Fibroblast of lung (primary cell): Measurements from ENCODE around the gene ZNF771. TPM values are rescaled to one million over a fixed set of nuclear protein-coding genes. Genes with fewer than 3 reads are reported as not detected.

Experiments
- DNase-seq, 2 donors: peaks; one replicate each; pipeline versions ENCODE4 v3.0.0 to v3.0.0-alpha.2; 2010; ENCODE audit warnings: low read depth in 2 of 2
- H2AFZ ChIP-seq: 2 replicates; pipeline ENCODE4 v1.5.1; 2012; ENCODE audit warnings: low read length, control low read depth, inconsistent platforms
- H3K27ac ChIP-seq: 2 replicates; pipeline ENCODE4 v1.5.1; 2011; ENCODE audit warnings: low read length, control low read depth; ENCODE audit not compliant: insufficient read depth
- H3K27me3 ChIP-seq: 2 replicates; pipeline ENCODE4 v1.5.1; 2011; ENCODE audit warnings: mild to moderate bottlenecking, low read length; ENCODE audit not compliant: control insufficient read depth, insufficient read depth
- H3K36me3 ChIP-seq: 2 replicates; pipeline ENCODE4 v1.5.1; 2011; ENCODE audit warnings: low read length; ENCODE audit not compliant: control insufficient read depth, insufficient read depth
- H3K4me1 ChIP-seq: 2 replicates; pipeline ENCODE4 v1.5.1; 2011; ENCODE audit warnings: low read length; ENCODE audit not compliant: control insufficient read depth, insufficient read depth; ENCODE audit errors: extremely low read depth
- H3K4me2 ChIP-seq: 2 replicates; pipeline ENCODE4 v1.5.1; 2011; ENCODE audit warnings: low read length, control low read depth; ENCODE audit not compliant: insufficient read depth; ENCODE audit errors: extremely low read depth
- H3K4me3 ChIP-seq, 4 experiments: fragments of 200-600 bp in 1 of 4; sonication (generic) in 1 of 4; replicated peaks in 1 of 4; 2 replicates each; pipeline ENCODE4 v1.5.1; 2011 to 2016; ENCODE audit warnings: low read length in 4 of 4, low read depth in 3 of 4, mild to moderate bottlenecking in 3 of 4, control low read depth in 2 of 4, inconsistent platforms in 1 of 4, mixed read lengths in 1 of 4; ENCODE audit not compliant: insufficient read depth in 1 of 4; ENCODE audit errors: control extremely low read depth in 1 of 4
- H3K79me2 ChIP-seq: 2 replicates; pipeline ENCODE4 v1.5.1; 2012; ENCODE audit warnings: mild to moderate bottlenecking, low read length, inconsistent platforms; ENCODE audit not compliant: control insufficient read depth, insufficient read depth
- H3K9ac ChIP-seq: 2 replicates; pipeline ENCODE4 v1.5.1; 2011; ENCODE audit warnings: mild to moderate bottlenecking, low read length, control low read depth; ENCODE audit not compliant: insufficient read depth
- H3K9me3 ChIP-seq: 2 replicates; pipeline ENCODE4 v1.5.1; 2012; ENCODE audit warnings: low read depth, low read length; ENCODE audit not compliant: control insufficient read depth, insufficient read depth
- H4K20me1 ChIP-seq: 2 replicates; pipeline ENCODE4 v1.5.1; 2011; ENCODE audit warnings: low read length; ENCODE audit not compliant: control insufficient read depth, insufficient read depth; ENCODE audit errors: extremely low read depth
- EZH2 ChIP-seq: IDR thresholded peaks from 2 replicates; pipeline ENCODE4 v1.5.1; 2012; ENCODE audit warnings: low read length, control low read depth, mild to moderate bottlenecking; ENCODE audit errors: missing control alignments
- polyA plus RNA-seq, 2 donors: library from polyadenylated mRNA; depleted of rRNA in 1 of 2; stranded (reverse) in 1 of 2; unstranded in 1 of 2; fragments of >200 nt; gene quantifications; 2 replicates each; pipeline ENCODE4 v1.2.1, GENCODE V29; 2011 to 2012; ENCODE audit warnings: missing spikeins in 1 of 2
- total RNA-seq: library from RNA; depleted of rRNA; stranded (reverse); fragments of >200 nt; gene quantifications from 2 replicates; pipeline ENCODE4 v1.2.1, GENCODE V29; 2014
- TF ChIP-seq, protein P1 (sequence below), 2 donors: IDR thresholded peaks in 1 of 2; conservative IDR thresholded peaks in 1 of 2; 1 replicate in 1 of 2; 2 replicates in 1 of 2; pipeline ENCODE4 v1.5.1; 2011 to 2012; ENCODE audit warnings: low read length in 2 of 2, control low read depth in 1 of 2, inconsistent platforms in 1 of 2, low read depth in 1 of 2, mild to moderate bottlenecking in 1 of 2

The ZNF771 gene
- total and polyA plus RNA-seq, 2 donors (not counting 1 experiment from before 2014, with no cell fraction given), result 3.1 to 8.4 TPM

DNA sequence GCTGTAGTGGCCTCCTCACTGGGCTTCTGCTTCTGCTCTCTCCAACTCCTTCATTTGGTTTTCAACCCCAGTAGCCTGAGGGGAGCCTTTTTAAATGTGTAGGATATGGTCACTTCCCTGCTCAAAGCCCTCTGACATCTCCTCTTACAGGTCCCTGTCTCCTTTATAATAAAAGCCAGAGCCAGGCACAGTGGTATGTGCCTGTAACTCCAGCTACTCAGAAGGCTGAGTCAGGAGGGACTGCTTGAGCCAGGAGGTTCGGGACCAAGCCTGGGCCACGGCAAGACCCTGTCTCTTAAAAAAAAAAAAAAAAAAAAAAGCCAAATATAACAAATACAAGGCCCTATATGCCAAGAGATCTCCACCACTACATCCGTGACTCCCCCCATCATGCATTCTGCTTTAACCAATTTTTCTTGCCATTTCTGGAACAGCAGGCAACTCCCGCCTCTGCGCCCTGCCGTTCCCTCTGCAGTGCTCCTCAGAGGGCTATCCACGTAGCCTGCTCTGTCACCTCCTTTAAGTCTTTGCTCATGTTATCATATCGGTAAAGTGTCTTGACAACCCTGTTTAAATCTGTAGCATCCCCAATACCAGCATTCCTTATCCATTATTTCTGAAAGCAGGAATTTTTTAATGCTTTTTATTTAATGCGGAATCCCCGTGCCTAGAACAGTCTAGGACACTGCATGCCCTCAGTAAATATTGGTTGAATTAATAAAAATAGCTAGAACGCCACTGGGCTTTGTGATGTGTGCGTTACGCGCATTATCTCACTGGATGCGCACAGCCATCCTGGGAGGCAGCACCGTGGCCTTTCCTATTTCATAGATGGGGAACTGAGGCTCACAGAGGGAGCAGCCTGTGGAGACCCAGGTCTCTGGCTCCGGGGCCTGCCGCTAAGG, 9.5 kb downstream of the ZNF771 start:
- Histone ChIP-seq H3K4me2 (peak overlapping the region; percentile 51), H3K4me3 (peak overlapping the region in 3 of 4 experiments; percentile 49 to 59 (median 57)), H2AFZ (no peak overlapping the region), H3K36me3 (peaks cover 1% of the 10 kb centered on the region), H3K79me2 (no peaks in the 10 kb centered on the region), H3K27ac (no peak overlapping the region), H3K4me1 (no peaks in the 10 kb centered on the region), H3K9me3 (no peaks in the 10 kb centered on the region), H3K27me3 (no peaks in the 10 kb centered on the region), H3K9ac (no peak overlapping the region), H4K20me1 (no peaks in the 10 kb centered on the region)
- DNase-seq, result no peak
- no peak for TF ChIP-seq EZH2
- TF ChIP-seq, protein P1, sequence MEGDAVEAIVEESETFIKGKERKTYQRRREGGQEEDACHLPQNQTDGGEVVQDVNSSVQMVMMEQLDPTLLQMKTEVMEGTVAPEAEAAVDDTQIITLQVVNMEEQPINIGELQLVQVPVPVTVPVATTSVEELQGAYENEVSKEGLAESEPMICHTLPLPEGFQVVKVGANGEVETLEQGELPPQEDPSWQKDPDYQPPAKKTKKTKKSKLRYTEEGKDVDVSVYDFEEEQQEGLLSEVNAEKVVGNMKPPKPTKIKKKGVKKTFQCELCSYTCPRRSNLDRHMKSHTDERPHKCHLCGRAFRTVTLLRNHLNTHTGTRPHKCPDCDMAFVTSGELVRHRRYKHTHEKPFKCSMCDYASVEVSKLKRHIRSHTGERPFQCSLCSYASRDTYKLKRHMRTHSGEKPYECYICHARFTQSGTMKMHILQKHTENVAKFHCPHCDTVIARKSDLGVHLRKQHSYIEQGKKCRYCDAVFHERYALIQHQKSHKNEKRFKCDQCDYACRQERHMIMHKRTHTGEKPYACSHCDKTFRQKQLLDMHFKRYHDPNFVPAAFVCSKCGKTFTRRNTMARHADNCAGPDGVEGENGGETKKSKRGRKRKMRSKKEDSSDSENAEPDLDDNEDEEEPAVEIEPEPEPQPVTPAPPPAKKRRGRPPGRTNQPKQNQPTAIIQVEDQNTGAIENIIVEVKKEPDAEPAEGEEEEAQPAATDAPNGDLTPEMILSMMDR (conservative IDR thresholded peaks at IDR 0.05 in 1 of 2, IDR thresholded peaks at IDR 0.05 in 1 of 2; ENCODE audit: low read depth in 1 of 2, low read length in 2 of 2), result no peak

DNA sequence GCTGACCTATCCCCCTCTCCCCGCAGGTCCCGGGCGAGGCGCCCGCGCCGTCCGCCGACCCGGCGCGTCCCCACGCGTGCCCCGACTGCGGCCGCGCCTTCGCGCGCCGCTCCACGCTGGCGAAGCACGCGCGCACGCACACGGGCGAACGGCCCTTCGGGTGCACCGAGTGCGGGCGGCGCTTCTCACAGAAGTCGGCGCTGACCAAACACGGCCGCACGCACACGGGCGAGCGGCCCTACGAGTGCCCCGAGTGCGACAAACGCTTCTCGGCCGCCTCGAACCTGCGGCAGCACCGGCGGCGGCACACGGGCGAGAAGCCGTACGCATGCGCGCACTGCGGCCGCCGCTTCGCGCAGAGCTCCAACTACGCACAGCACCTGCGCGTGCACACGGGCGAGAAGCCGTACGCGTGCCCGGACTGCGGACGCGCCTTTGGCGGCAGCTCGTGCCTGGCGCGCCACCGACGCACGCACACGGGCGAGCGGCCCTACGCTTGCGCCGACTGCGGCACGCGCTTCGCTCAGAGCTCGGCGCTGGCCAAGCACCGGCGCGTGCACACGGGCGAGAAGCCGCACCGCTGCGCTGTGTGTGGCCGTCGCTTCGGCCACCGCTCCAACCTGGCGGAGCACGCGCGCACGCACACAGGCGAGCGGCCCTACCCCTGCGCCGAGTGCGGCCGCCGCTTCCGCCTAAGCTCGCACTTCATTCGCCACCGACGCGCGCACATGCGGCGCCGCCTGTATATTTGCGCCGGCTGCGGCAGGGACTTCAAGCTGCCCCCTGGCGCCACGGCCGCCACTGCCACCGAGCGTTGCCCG, 10.3 kb downstream of the ZNF771 start:
- peak; percentile 92 to 93 for DNase-seq
- no peak overlapping the region for H3K27ac ChIP-seq
- TF ChIP-seq, protein P1 (conservative IDR thresholded peaks at IDR 0.05 in 1 of 2, IDR thresholded peaks at IDR 0.05 in 1 of 2; ENCODE audit: low read depth in 1 of 2, low read length in 2 of 2), result no peak
- no peak for TF ChIP-seq EZH2
- no peaks in the 10 kb centered on the region for H3K4me1 ChIP-seq
- no peaks in the 10 kb centered on the region for H3K9me3 ChIP-seq
- peak overlapping the region; percentile 51 for H3K4me2 ChIP-seq
- no peaks in the 10 kb centered on the region for H4K20me1 ChIP-seq
- H3K9ac ChIP-seq, result peak overlapping the region; percentile 65
- H3K4me3 ChIP-seq, result peak overlapping the region; percentile 49 to 59 (median 54)
- no peaks in the 10 kb centered on the region for H3K79me2 ChIP-seq
- peaks cover 1% of the 10 kb centered on the region for H3K36me3 ChIP-seq
- H3K27me3 ChIP-seq, result no peaks in the 10 kb centered on the region
- peak overlapping the region; percentile 82 for H2AFZ ChIP-seq
